Measurements from ENCODE around the gene CLEC3B. TPM values are rescaled to one million over a fixed set of nuclear protein-coding genes. Genes with fewer than 3 reads are reported as not detected.

Gene CLEC3B
- total and polyA plus RNA-seq, 2 of the 8 experiments (the other 6 are each of a cell fraction or from before 2014, with no cell fraction given), result 0.32 TPM; not detected in 1

DNA sequence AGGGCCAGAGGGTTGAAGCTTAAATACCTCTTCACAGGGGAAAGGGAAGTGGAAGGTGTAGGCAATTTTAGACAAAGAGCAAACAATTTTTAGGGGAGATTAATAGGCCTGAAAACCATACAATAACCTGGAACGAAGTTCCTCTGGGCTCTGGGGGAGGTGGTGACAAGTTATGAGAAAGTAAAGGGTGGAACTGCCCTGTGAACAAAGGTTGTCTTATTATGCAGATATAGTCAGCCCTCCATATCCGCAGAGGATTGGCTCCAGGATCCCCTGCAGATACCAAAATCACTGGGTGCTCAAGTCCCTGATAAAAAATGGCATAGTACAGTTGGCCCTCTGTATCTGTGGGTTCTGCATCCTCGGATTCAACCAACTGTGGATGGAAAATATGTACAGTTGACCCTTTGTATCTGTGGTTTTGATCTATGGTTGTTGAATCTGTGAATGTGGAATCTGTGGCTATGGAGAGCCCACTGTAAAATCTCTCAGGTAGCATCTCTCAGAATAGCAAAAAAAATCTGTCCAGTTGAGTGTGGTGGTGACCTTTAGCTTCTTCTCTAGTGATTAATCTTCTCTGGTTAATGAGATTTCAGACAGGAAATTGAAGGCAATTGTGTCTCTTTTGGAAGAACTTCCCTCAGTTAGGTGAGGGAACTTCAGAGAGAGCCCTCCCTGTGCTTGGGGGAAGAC lies 40.2 kb downstream of the CLEC3B start:
- Histone ChIP-seq H3K9ac (replicated peaks in 1 of 4; ENCODE audit: extremely low read depth in 1 of 4, low read depth in 3 of 4, low read length in 3 of 4) (no peak overlapping the region), H3K14ac (ENCODE audit: insufficient read length) (no peak overlapping the region), H3K36me3 (ENCODE audit: control insufficient read depth in 2 of 4, insufficient read depth in 4 of 4, low read length in 3 of 4) (no peaks in the 10 kb centered on the region), H3K18ac (ENCODE audit: extremely low read depth, low read length) (no peak overlapping the region), H4K5ac (ENCODE audit: insufficient read length, low read depth, low read length) (no peak overlapping the region), H3K27me3 (replicated peaks in 1 of 4; ENCODE audit: control insufficient read depth in 3 of 4, extremely low read depth in 1 of 4, insufficient read depth in 3 of 4, low read length in 3 of 4) (no peaks in the 10 kb centered on the region), H3K27ac (ENCODE audit: low read depth, low read length) (no peak overlapping the region), H3K4me2 (ENCODE audit: insufficient read depth in 1 of 2, low read depth in 2 of 2, low read length in 2 of 2) (no peak overlapping the region), H2BK5ac (ENCODE audit: low read depth, low read length) (no peak overlapping the region), H3K4ac (replicated peaks; ENCODE audit: insufficient read length, low read depth, low read length) (no peak overlapping the region), H3K9me3 (ENCODE audit: insufficient read depth in 2 of 2, low read depth in 1 of 2, low read length in 1 of 2) (no peaks in the 10 kb centered on the region), H3K4me1 (replicated peaks in 1 of 4; ENCODE audit: control insufficient read depth in 3 of 4, insufficient read depth in 4 of 4, low read length in 3 of 4) (no peaks in the 10 kb centered on the region), H2BK15ac (ENCODE audit: low read length) (no peak overlapping the region), H3K79me2 (ENCODE audit: control insufficient read depth in 1 of 2, insufficient read depth in 2 of 2, low read length in 2 of 2) (no peaks in the 10 kb centered on the region), H4K91ac (replicated peaks; ENCODE audit: insufficient read length, low read length) (no peak overlapping the region), H2AFZ (ENCODE audit: low read length) (no peak overlapping the region), H3K79me1 (ENCODE audit: low read depth, low read length) (no peaks in the 10 kb centered on the region), H2AK5ac (ENCODE audit: low read depth, low read length) (no peak overlapping the region), H2BK120ac (replicated peaks; ENCODE audit: low read depth, low read length) (no peak overlapping the region), H3K56ac (replicated peaks; ENCODE audit: insufficient read length, low read depth, low read length) (no peak overlapping the region), H3K23me2 (ENCODE audit: low read depth, low read length) (no peaks in the 10 kb centered on the region), H2BK12ac (ENCODE audit: low read depth, low read length) (no peak overlapping the region), H3K23ac (ENCODE audit: insufficient read length) (no peak overlapping the region), H4K20me1 (replicated peaks in 1 of 2; ENCODE audit: control insufficient read depth in 1 of 2, insufficient read depth in 2 of 2, low read length in 2 of 2) (no peaks in the 10 kb centered on the region), H3K4me3 (ENCODE audit: extremely low read depth in 1 of 4, insufficient read depth in 2 of 4, low read depth in 3 of 4, low read length in 4 of 4) (no peak overlapping the region), H2BK20ac (ENCODE audit: low read length) (no peak overlapping the region), H4K8ac (ENCODE audit: extremely low read depth, insufficient read depth, low read length) (no peak overlapping the region)
- CTCF ChIA-PET (ENCODE audit: partially characterized antibody), result interaction anchor here (1.4 to 4.1 kb wide), 3 partner anchors 11 to 144 kb away, joined by 4 to 23 read pairs (median 7); no protein-coding TSS in a partner anchor
- 84% methylated on average over 3 of the region's 3 CpGs; no CpG with 5 or more reads in 1 of the 2 experiments for WGBS, 2 experiments (ENCODE audit: extremely low coverage in 1 of 2, insufficient coverage in 1 of 2, insufficient read length in 1 of 2, insufficient replicate concordance in 2 of 2, low coverage in 1 of 2, low lambda C conversion rate in 2 of 2, missing lambda C conversion rate in 1 of 2)
- no peak for FAIRE-seq
- TF ChIP-seq NANOG (IDR thresholded peaks at IDR 0.05; ENCODE audit: insufficient read depth, low read depth, low read length, poor library complexity, severe bottlenecking) (no peak), TAF1 (IDR thresholded peaks at IDR 0.05; ENCODE audit: low read depth, low read length) (no peak), SRF (IDR thresholded peaks at IDR 0.05; ENCODE audit: low read depth, low read length) (no peak), HDAC2 (IDR thresholded peaks at IDR 0.05; ENCODE audit: borderline replicate concordance in 1 of 2, low read depth in 2 of 2, low read length in 2 of 2) (no peak), BCL11A (IDR thresholded peaks at IDR 0.05; ENCODE audit: low read depth in 2 of 2, low read length in 2 of 2) (no peak), BACH1 (IDR thresholded peaks at IDR 0.05; ENCODE audit: low read length) (no peak), EGR1 (IDR thresholded peaks at IDR 0.05; ENCODE audit: borderline replicate concordance, low read depth, low read length) (no peak), SAP30 (IDR thresholded peaks at IDR 0.05; ENCODE audit: insufficient read depth, insufficient replicate concordance, low read length) (no peak), GTF2F1 (IDR thresholded peaks at IDR 0.05; ENCODE audit: borderline replicate concordance, low read depth, low read length) (no peak), PHF8 (conservative IDR thresholded peaks at IDR 0.05; ENCODE audit: low read depth, low read length) (no peak)
- TF ChIP-seq, protein P1, sequence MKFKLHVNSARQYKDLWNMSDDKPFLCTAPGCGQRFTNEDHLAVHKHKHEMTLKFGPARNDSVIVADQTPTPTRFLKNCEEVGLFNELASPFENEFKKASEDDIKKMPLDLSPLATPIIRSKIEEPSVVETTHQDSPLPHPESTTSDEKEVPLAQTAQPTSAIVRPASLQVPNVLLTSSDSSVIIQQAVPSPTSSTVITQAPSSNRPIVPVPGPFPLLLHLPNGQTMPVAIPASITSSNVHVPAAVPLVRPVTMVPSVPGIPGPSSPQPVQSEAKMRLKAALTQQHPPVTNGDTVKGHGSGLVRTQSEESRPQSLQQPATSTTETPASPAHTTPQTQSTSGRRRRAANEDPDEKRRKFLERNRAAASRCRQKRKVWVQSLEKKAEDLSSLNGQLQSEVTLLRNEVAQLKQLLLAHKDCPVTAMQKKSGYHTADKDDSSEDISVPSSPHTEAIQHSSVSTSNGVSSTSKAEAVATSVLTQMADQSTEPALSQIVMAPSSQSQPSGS (IDR thresholded peaks at IDR 0.05; ENCODE audit: low read length), result no peak
- POLR2A ChIA-PET (ENCODE audit: partially characterized antibody), result interaction anchor here (1.1 kb wide), 1 partner anchor 10 kb away, joined by 3 read pairs; no protein-coding TSS in a partner anchor
- DNase-seq (ENCODE audit: low read depth in 1 of 2, low spot score in 2 of 2), result no peak
